Measurements from ENCODE around the gene MECP2. TPM values are rescaled to one million over a fixed set of nuclear protein-coding genes. Genes with fewer than 3 reads are reported as not detected.

Gene MECP2

GRCh38 chrX:153972368-153973126, 125.0 kb downstream of the MECP2 start, which contains the start of gene TMEM187:
TSS of gene TMEM187 (plus strand) at chrX:153972754. CDS start at chrX:153982063, 9,309 bp downstream.
- Histone ChIP-seq H3K27me3 (ENCODE audit: insufficient read depth, poor library complexity, severe bottlenecking) (no peaks in the 10 kb centered on the region), H3K4me3 (replicated peaks; ENCODE audit: insufficient read depth, low read length) (peak within 1 kb of the TSS; percentile 71), H3K27ac (replicated peaks) (peak within 1 kb of the TSS; percentile 99)
- DNase-seq (ENCODE audit: low read depth in 1 of 2, low spot score in 1 of 2), result peak; percentile 74 to 90
- TF ChIP-seq SPI1 (IDR thresholded peaks at IDR 0.05; ENCODE audit: borderline replicate concordance, low read depth), result no peak
- no peak for TF ChIP-seq REST (IDR thresholded peaks at IDR 0.05; ENCODE audit: insufficient replicate concordance, low read depth)
- TF ChIP-seq GABPA (IDR thresholded peaks at IDR 0.05; ENCODE audit: low read depth), result no peak
- TF ChIP-seq CTCF (IDR thresholded peaks at IDR 0.05; ENCODE audit: insufficient read depth, low read length), result no peak
- no peak for TF ChIP-seq POLR2AphosphoS5 (IDR thresholded peaks at IDR 0.05; ENCODE audit: low read depth)

Small RNA genes lying within 50 kb of the gene (microRNA-seq; reads per million reads assigned to microRNA genes)
- not detected for gene MIR3202-1
- not detected for gene MIR3202-2
- gene MIR718, result not detected
